GM10248 (cell line): ENCODE data around the gene STK32C.

Experiments
- CTCF ChIA-PET: fragments of 300-600 bp; sonication (Branson Sonifier 250); formaldehyde crosslinking; extraction: SDS; loops from one replicate; lab custom pipeline; 2021; ENCODE audit warnings: antibody characterized with exemption; lab: Yijun Ruan, JAX
- POLR2A ChIA-PET: fragments of 350-650 bp; sonication (Branson Sonifier 250); formaldehyde crosslinking; extraction: SDS; loops from one replicate; lab custom pipeline; 2020; ENCODE audit warnings: antibody characterized with exemption; lab: Yijun Ruan, JAX
- DNase-seq: peaks from one replicate; pipeline ENCODE4 v3.0.0; 2012; ENCODE audit errors: extremely low spot score
- CTCF ChIP-seq: IDR thresholded peaks from 2 replicates; pipeline ENCODE4 v1.5.1; 2012; ENCODE audit warnings: mild to moderate bottlenecking, low read depth; ENCODE audit errors: extremely low read depth, missing control alignments, control extremely low read depth

Gene STK32C

GRCh38 chr10:132172091-132173066 lies 135.4 kb downstream of the STK32C start:
- CTCF ChIA-PET, result no interaction called here
- no peak for DNase-seq
- POLR2A ChIA-PET, result no interaction called here
- TF ChIP-seq CTCF, result no peak

- POLR2A ChIA-PET, result no interaction called here
- CTCF ChIA-PET, result no interaction called here
These were observed 137.0 kb downstream of the STK32C start for GRCh38 chr10:132170561-132171361.

GRCh38 chr10:132169766-132170560 lies 137.8 kb downstream of the STK32C start:
- DNase-seq, result no peak

More at GRCh38 chr10:132170561-132171361, 137.0 kb downstream of the STK32C start:
- DNase-seq, result no peak
- TF ChIP-seq CTCF, result no peak

GRCh38 chr10:132169031-132169765 lies 138.6 kb downstream of the STK32C start:
- POLR2A ChIA-PET, result no interaction called here
- CTCF ChIA-PET, result no interaction called here
- no peak for TF ChIP-seq CTCF
- no peak for DNase-seq

More at GRCh38 chr10:132169766-132170560, 137.8 kb downstream of the STK32C start:
- ChIA-PET POLR2A (no interaction called here), CTCF (no interaction called here)
- peak; percentile 12 for TF ChIP-seq CTCF

- DNase-seq, result no peak
- POLR2A ChIA-PET, result no interaction called here
- CTCF ChIA-PET, result no interaction called here
- TF ChIP-seq CTCF, result no peak
These were observed 139.1 kb downstream of the STK32C start for GRCh38 chr10:132168571-132169030.
